ENCODE data around the gene IL16.

- TF ChIP-seq CTCF (conservative IDR thresholded peaks at IDR 0.05; ENCODE audit: low read depth, low read length) (no peak), EZH2 (IDR thresholded peaks at IDR 0.05; ENCODE audit: borderline replicate concordance, low read depth, low read length, poor library complexity, severe bottlenecking) (no peak)
These were observed 88.8 kb downstream of the IL16 start for GRCh38 chr15:81285461-81285860.
